OCI-LY7 (cell line): Measurements from ENCODE around the gene PZP.

Experiments
- EZH2phosphoT487 ChIP-seq: fragments of 200-600 bp; sonication (generic); IDR thresholded peaks from 2 replicates; pipeline ENCODE4 v1.6.1; 2018; ENCODE audit warnings: low read depth, borderline replicate concordance, mild to moderate bottlenecking, mixed run types, antibody characterized with exemption, low read length, moderate library complexity, mixed read lengths
- TF ChIP-seq, protein P1 (sequence below): fragments of 200-600 bp; sonication (generic); conservative IDR thresholded peaks from 2 replicates; pipeline ENCODE4 v1.5.1; 2014; ENCODE audit warnings: mild to moderate bottlenecking, antibody characterized with exemption, low read length, moderate library complexity, mixed read lengths

DNA sequence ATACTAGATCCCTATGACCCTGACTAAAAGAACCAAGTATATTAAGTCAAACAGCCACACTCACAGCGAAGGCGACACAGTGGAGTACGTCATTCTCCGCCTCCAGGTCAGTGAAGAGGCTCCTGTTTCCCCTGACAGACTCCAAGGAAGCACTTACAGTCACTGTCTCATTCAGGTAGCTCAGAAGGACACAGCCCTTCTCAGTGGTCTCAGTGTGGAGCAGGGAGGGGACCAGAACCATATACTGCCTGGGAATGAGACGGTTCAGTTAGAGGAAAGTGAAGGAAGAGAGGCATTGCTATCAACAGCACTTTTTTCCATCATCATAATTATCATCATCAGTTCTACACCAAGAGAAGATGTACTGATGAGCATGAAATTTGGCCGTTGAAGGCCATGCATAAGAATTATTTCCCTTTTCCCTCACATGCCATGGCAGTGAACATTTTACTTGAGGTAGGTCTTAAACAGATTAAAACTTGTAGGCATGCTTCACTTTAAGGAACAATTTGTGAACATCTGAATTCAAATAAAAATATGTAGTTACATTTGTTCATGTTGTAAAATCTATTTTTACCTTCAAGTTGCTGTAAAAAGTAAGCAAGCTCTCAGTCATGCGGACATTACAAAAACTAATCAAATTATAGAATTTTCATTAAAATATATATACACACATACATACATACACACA is 94.8 kb downstream of the PZP start:
- TF ChIP-seq, protein P1, sequence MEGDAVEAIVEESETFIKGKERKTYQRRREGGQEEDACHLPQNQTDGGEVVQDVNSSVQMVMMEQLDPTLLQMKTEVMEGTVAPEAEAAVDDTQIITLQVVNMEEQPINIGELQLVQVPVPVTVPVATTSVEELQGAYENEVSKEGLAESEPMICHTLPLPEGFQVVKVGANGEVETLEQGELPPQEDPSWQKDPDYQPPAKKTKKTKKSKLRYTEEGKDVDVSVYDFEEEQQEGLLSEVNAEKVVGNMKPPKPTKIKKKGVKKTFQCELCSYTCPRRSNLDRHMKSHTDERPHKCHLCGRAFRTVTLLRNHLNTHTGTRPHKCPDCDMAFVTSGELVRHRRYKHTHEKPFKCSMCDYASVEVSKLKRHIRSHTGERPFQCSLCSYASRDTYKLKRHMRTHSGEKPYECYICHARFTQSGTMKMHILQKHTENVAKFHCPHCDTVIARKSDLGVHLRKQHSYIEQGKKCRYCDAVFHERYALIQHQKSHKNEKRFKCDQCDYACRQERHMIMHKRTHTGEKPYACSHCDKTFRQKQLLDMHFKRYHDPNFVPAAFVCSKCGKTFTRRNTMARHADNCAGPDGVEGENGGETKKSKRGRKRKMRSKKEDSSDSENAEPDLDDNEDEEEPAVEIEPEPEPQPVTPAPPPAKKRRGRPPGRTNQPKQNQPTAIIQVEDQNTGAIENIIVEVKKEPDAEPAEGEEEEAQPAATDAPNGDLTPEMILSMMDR = no peak
- no peak for TF ChIP-seq EZH2phosphoT487
